ENCODE data around the gene HOXC10. TPM values are rescaled to one million over a fixed set of nuclear protein-coding genes. Genes with fewer than 3 reads are reported as not detected.

Gene HOXC10
- polyA plus RNA-seq, 4 donors, result 1.2 TPM; not detected in 3

DNA sequence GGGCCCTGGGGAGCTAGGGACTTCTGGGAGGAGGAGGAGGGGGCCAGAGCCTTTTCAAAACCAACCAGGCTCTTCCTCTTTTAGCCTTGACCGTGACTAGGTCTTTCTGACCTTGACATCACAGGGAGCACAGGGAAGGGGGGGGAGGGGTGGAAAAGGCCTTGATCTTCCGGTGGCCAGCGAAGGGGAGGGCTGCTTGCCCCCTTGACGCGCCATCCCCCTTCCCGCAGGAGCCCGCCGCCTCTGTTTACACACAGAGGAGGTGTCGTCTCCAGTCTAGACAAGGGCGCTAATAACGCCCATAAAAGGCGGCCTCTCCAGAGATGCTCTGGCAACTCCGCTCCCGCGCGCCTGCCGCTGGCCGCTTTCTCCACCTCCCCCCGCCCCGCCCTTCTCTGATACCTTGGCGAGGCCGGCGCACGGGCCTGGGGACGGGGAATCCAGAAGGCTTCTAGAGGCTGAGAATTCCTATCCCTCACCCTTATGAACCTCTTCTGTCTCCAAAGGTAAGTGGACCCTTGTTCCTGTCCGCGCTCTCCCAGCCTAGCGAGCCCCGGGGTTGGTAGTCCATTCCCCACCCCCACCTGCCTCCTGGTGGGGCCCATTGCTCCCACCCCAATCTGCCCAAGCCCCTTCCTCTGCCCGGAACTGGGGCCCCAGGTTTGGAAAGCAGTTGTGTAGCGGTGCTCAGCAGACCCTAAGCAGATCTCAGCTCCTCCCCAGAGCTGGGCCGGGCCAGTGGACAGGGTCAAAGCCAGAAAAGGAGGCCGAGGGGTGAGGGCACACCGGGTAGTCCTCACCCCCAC is 35.1 kb upstream of the HOXC10 start:
- Histone ChIP-seq H3K27ac (ENCODE audit: low read depth in 1 of 3, low read length in 2 of 3) (no peak overlapping the region), H3K4me3 (ENCODE audit: low read depth in 1 of 3, low read length in 3 of 3) (no peak overlapping the region), H3K27me3 (ENCODE audit: control insufficient read depth in 3 of 3, insufficient read depth in 3 of 3, low read length in 3 of 3) (peaks cover 25 to 99% (median 84%) of the 10 kb centered on the region in 3 donors), H3K4me1 (ENCODE audit: control insufficient read depth in 3 of 3, insufficient read depth in 2 of 3, low read depth in 1 of 3, low read length in 2 of 3) (no peaks in the 10 kb centered on the region), H3K9me3 (ENCODE audit: control insufficient read depth in 2 of 2, insufficient read depth in 1 of 2, low read depth in 1 of 2, low read length in 1 of 2) (no peaks in the 10 kb centered on the region), H3K36me3 (ENCODE audit: control insufficient read depth in 3 of 3, insufficient read depth in 2 of 3, low read depth in 1 of 3, low read length in 3 of 3) (no peaks in the 10 kb centered on the region)
- FAIRE-seq (no peak), DNase-seq (no peak)
- WGBS, 3 donors, result 4 to 7% (median 5%) methylated on average over 32 to 34 of the region's 34 CpGs

GRCh38 chr12:53950437-53950773 is 34.5 kb upstream of the HOXC10 start:
- no peaks in the 10 kb centered on the region for H3K9me3 ChIP-seq (ENCODE audit: control insufficient read depth in 2 of 2, insufficient read depth in 1 of 2, low read depth in 1 of 2, low read length in 1 of 2)
- no peak for FAIRE-seq
- H3K36me3 ChIP-seq (ENCODE audit: control insufficient read depth in 3 of 3, insufficient read depth in 2 of 3, low read depth in 1 of 3, low read length in 3 of 3), result no peaks in the 10 kb centered on the region
- DNase-seq, result no peak
- H3K27ac ChIP-seq (ENCODE audit: low read depth in 1 of 3, low read length in 2 of 3), result no peak overlapping the region
- WGBS, 3 donors, result 6 to 8% (median 7%) methylated on average over 10 of the region's 10 CpGs
- no peaks in the 10 kb centered on the region for H3K4me1 ChIP-seq (ENCODE audit: control insufficient read depth in 3 of 3, insufficient read depth in 2 of 3, low read depth in 1 of 3, low read length in 2 of 3)
- H3K4me3 ChIP-seq (ENCODE audit: low read depth in 1 of 3, low read length in 3 of 3), result no peak overlapping the region
- H3K27me3 ChIP-seq (ENCODE audit: control insufficient read depth in 3 of 3, insufficient read depth in 3 of 3, low read length in 3 of 3), result peaks cover 28 to 98% (median 84%) of the 10 kb centered on the region in 3 donors

- 5 to 8% (median 5%) methylated on average over 34 of the region's 34 CpGs for WGBS, 3 donors
- no peak for FAIRE-seq
- peaks cover 25 to 98% (median 84%) of the 10 kb centered on the region in 3 donors for H3K27me3 ChIP-seq (ENCODE audit: control insufficient read depth in 3 of 3, insufficient read depth in 3 of 3, low read length in 3 of 3)
- H3K36me3 ChIP-seq (ENCODE audit: control insufficient read depth in 3 of 3, insufficient read depth in 2 of 3, low read depth in 1 of 3, low read length in 3 of 3), result no peaks in the 10 kb centered on the region
- DNase-seq, result no peak
- no peaks in the 10 kb centered on the region for H3K9me3 ChIP-seq (ENCODE audit: control insufficient read depth in 2 of 2, insufficient read depth in 1 of 2, low read depth in 1 of 2, low read length in 1 of 2)
- no peaks in the 10 kb centered on the region for H3K4me1 ChIP-seq (ENCODE audit: control insufficient read depth in 3 of 3, insufficient read depth in 2 of 3, low read depth in 1 of 3, low read length in 2 of 3)
- H3K27ac ChIP-seq (ENCODE audit: low read depth in 1 of 3, low read length in 2 of 3), result no peak overlapping the region
- H3K4me3 ChIP-seq (ENCODE audit: low read depth in 1 of 3, low read length in 3 of 3), result no peak overlapping the region
Observed at GRCh38 chr12:53950789-53951576, 34.0 kb upstream of the HOXC10 start.

DNA sequence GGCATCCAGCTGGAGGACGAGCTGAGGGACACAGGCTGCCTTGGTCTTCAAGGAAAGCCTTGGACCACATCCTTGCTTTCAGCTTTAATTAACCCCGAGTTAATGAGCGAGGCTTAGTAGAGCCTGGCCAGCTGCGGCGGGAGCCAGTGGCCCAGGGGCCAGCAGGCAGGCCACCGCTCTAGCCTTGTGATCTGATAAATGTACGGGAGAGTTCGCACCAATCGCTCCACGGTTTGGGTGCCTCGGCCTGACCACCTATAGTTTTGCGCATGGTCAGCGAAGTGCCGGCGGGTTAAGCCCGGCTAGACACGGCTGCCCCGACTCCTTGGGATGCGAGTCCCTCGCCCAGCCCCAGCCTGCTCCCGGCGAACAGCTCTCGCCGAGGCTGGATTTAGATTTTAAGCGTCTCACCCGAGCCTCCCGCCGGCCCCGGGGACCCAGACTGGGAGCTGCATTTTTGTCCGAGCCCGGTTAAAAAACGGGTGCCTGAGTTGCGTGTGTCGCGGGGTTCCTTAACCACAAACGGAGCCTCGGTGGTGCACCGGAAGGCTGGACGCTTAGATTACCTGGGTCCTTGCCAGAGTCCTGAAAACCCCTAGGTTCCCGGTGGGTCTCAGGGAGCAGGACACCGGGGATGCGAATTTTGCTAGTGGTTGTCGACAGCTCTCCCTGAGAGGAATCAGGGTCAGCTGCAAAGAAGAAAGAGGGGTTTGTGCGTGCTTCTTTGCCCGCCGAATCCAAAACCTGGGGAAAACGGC is 33.2 kb upstream of the HOXC10 start:
- Histone ChIP-seq H3K9me3 (ENCODE audit: control insufficient read depth in 2 of 2, insufficient read depth in 1 of 2, low read depth in 1 of 2, low read length in 1 of 2) (no peaks in the 10 kb centered on the region), H3K4me1 (ENCODE audit: control insufficient read depth in 3 of 3, insufficient read depth in 2 of 3, low read depth in 1 of 3, low read length in 2 of 3) (no peaks in the 10 kb centered on the region), H3K27me3 (ENCODE audit: control insufficient read depth in 3 of 3, insufficient read depth in 3 of 3, low read length in 3 of 3) (peaks cover 21 to 99% (median 86%) of the 10 kb centered on the region in 3 donors), H3K4me3 (ENCODE audit: low read depth in 1 of 3, low read length in 3 of 3) (no peak overlapping the region), H3K36me3 (ENCODE audit: control insufficient read depth in 3 of 3, insufficient read depth in 2 of 3, low read depth in 1 of 3, low read length in 3 of 3) (no peaks in the 10 kb centered on the region), H3K27ac (ENCODE audit: low read depth in 1 of 3, low read length in 2 of 3) (no peak overlapping the region)
- no peak for FAIRE-seq
- DNase-seq, result no peak
- 4 to 12% (median 6%) methylated on average over 47 of the region's 47 CpGs for WGBS, 3 donors

DNA sequence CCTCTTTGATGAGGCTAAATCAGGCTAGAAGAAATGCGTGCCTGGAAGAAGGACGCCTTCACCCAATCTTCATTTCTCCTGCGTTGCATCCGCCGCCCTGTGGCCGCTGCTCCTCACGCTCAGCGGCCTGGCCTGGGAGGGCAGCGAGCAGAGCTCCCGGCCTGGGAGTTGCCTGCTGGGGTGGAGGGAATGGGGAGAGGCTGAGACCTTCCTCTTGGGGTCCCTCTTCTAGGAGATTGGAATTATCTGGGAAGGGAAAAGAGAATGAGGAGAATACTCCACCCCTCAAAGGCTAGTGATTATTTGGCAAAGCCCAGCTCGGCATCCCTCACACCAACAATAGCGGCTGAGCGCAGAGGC is 32.6 kb upstream of the HOXC10 start:
- 2 to 9% (median 8%) methylated on average over 13 of the region's 13 CpGs for WGBS, 3 donors
- peaks cover 19 to 99% (median 88%) of the 10 kb centered on the region in 3 donors for H3K27me3 ChIP-seq (ENCODE audit: control insufficient read depth in 3 of 3, insufficient read depth in 3 of 3, low read length in 3 of 3)
- H3K4me1 ChIP-seq (ENCODE audit: control insufficient read depth in 3 of 3, insufficient read depth in 2 of 3, low read depth in 1 of 3, low read length in 2 of 3), result no peaks in the 10 kb centered on the region
- FAIRE-seq, result no peak
- DNase-seq, result no peak
- H3K4me3 ChIP-seq (ENCODE audit: low read depth in 1 of 3, low read length in 3 of 3), result no peak overlapping the region
- H3K36me3 ChIP-seq (ENCODE audit: control insufficient read depth in 3 of 3, insufficient read depth in 2 of 3, low read depth in 1 of 3, low read length in 3 of 3), result no peaks in the 10 kb centered on the region
- no peaks in the 10 kb centered on the region for H3K9me3 ChIP-seq (ENCODE audit: control insufficient read depth in 2 of 2, insufficient read depth in 1 of 2, low read depth in 1 of 2, low read length in 1 of 2)
- H3K27ac ChIP-seq (ENCODE audit: low read depth in 1 of 3, low read length in 2 of 3), result no peak overlapping the region

DNA sequence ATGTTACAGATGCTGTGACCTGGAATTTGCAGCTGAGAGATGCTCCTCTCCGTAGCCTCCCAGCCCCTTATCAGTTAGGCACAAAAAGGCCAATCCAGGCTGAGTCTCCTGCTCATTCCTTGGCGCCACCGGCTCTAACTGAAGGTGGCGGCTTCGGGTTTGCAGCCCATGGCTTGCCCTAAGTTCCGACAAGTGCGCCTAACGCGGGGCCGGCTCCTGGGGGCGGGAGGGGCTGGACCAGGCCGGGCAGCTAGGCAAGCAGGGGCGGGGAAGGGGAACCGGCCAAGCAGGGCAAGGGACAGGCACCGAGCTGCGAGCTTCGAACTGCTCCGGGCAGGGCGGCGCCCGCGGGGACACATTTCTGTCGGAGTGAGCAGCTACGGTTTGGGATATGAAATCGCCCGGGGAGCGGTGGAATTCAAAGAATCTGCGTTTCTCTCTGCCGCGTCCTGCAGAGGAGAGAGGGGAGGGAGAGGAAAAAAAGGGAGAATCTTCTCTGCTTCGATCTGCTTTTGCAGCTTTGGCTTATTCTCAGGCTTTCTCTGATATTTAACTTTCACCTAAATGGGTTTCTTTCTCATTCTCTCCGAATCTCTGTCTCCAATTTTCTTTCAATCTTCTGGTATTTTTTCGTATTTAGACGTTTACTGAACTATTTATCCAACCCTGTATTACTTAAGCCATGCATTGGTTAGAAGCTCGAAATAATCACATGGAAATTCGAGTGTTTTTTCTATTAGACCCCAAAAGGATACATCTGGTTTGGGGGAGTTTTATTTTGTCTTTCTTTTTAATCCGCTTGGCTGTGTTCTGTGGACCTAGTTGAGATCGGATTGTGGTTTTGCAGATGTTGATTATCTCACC is 31.8 kb upstream of the HOXC10 start:
- DNase-seq (no peak), FAIRE-seq (no peak)
- H3K4me1 ChIP-seq (ENCODE audit: control insufficient read depth in 3 of 3, insufficient read depth in 2 of 3, low read depth in 1 of 3, low read length in 2 of 3), result no peaks in the 10 kb centered on the region

DNA sequence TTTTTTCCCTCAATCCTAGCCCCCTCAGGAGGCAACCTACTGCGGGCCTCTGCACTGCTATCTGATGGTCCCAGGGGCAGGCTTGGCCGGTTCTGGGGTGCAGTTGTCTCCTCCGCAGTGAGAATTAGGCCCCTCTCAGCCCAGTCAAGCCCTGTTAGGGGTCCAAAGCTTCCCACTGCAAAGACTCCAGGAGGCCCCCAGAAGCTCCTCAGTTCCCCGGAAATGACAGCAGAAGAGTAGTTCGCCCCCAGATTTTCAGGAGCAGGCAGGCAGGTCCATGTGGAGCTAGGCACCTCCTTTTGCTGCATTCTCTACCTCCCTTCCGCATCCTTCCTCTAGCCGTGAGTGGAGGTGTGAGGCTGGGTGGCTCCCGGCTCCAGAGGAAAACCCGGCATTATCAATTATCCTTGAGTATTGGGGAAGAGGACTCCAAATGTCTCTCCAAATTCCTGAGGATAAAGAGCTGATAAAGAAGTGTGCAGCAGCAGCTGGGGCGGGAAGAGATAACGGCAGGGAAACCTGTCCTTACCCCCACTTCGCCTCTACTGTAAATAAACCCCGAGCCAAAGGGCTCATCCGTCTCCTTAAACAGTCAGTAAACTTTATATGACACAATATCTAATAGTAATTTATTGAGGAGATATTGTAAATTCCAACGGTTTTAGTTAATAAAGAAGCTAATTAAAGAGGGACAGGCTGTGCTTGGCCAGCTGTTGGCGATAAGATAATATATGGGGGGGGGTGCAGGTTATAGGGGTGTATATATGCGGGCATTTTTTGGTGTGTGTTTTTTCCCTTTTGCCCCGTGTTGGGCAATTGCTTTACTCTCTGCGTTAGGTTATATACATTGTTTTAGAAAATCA is 30.9 kb upstream of the HOXC10 start:
- peaks cover 25 to 99% (median 90%) of the 10 kb centered on the region in 3 donors for H3K27me3 ChIP-seq (ENCODE audit: control insufficient read depth in 3 of 3, insufficient read depth in 3 of 3, low read length in 3 of 3)
- H3K4me1 ChIP-seq (ENCODE audit: control insufficient read depth in 3 of 3, insufficient read depth in 2 of 3, low read depth in 1 of 3, low read length in 2 of 3), result no peaks in the 10 kb centered on the region
- H3K9me3 ChIP-seq (ENCODE audit: control insufficient read depth in 2 of 2, insufficient read depth in 1 of 2, low read depth in 1 of 2, low read length in 1 of 2), result no peaks in the 10 kb centered on the region
- no peak overlapping the region for H3K4me3 ChIP-seq (ENCODE audit: low read depth in 1 of 3, low read length in 3 of 3)
- 4 to 8% (median 8%) methylated on average over 19 of the region's 19 CpGs for WGBS, 3 donors
- FAIRE-seq, result no peak
- no peak for DNase-seq
- H3K27ac ChIP-seq (ENCODE audit: low read depth in 1 of 3, low read length in 2 of 3), result no peak overlapping the region
- no peaks in the 10 kb centered on the region for H3K36me3 ChIP-seq (ENCODE audit: control insufficient read depth in 3 of 3, insufficient read depth in 2 of 3, low read depth in 1 of 3, low read length in 3 of 3)

More for the DNA sequence above, 31.8 kb upstream of the HOXC10 start:
- Histone ChIP-seq H3K36me3 (ENCODE audit: control insufficient read depth in 3 of 3, insufficient read depth in 2 of 3, low read depth in 1 of 3, low read length in 3 of 3) (no peaks in the 10 kb centered on the region), H3K4me3 (ENCODE audit: low read depth in 1 of 3, low read length in 3 of 3) (no peak overlapping the region), H3K9me3 (ENCODE audit: control insufficient read depth in 2 of 2, insufficient read depth in 1 of 2, low read depth in 1 of 2, low read length in 1 of 2) (no peaks in the 10 kb centered on the region), H3K27me3 (ENCODE audit: control insufficient read depth in 3 of 3, insufficient read depth in 3 of 3, low read length in 3 of 3) (peaks cover 23 to 99% (median 88%) of the 10 kb centered on the region in 3 donors), H3K27ac (ENCODE audit: low read depth in 1 of 3, low read length in 2 of 3) (no peak overlapping the region)
- WGBS, 3 donors, result 6 to 7% (median 6%) methylated on average over 37 to 38 of the region's 38 CpGs

All from small intestine (tissue), 7 donors.